Measurements from ENCODE around the gene KCNF1.

KCNF1 gene

GRCh38 chr2:10880586-10881321 is 31.0 kb upstream of the KCNF1 start:
- DNase-seq (ENCODE audit: low read depth), result no peak

GRCh38 chr2:10882568-10882967 is 29.2 kb upstream of the KCNF1 start:
- DNase-seq (ENCODE audit: low read depth), result no peak

GRCh38 chr2:10883066-10883465 is 28.7 kb upstream of the KCNF1 start:
- no peak for DNase-seq (ENCODE audit: low read depth)

- no peak for DNase-seq (ENCODE audit: low read depth)
Measured at GRCh38 chr2:10883801-10884478, 27.8 kb upstream of the KCNF1 start.

GRCh38 chr2:10884574-10884975 is 27.2 kb upstream of the KCNF1 start:
- no peak for DNase-seq (ENCODE audit: low read depth)

GRCh38 chr2:10885094-10885860 is 26.5 kb upstream of the KCNF1 start:
- DNase-seq (ENCODE audit: low read depth), result no peak

- no peak for DNase-seq (ENCODE audit: low read depth)
Measured at GRCh38 chr2:10887476-10887875, 24.3 kb upstream of the KCNF1 start.

GRCh38 chr2:10889651-10890215 is 22.0 kb upstream of the KCNF1 start:
- DNase-seq (ENCODE audit: low read depth), result no peak

- no peak for DNase-seq (ENCODE audit: low read depth)
Measured at GRCh38 chr2:10890706-10891270, 20.9 kb upstream of the KCNF1 start.

- no peak for DNase-seq (ENCODE audit: low read depth)
Measured at GRCh38 chr2:10891390-10891789, 20.3 kb upstream of the KCNF1 start.

GRCh38 chr2:10891848-10892247 is 19.9 kb upstream of the KCNF1 start:
- no peak for DNase-seq (ENCODE audit: low read depth)

GRCh38 chr2:10892316-10892715 is 19.4 kb upstream of the KCNF1 start:
- DNase-seq (ENCODE audit: low read depth), result no peak

- DNase-seq (ENCODE audit: low read depth), result no peak
Measured at GRCh38 chr2:10892796-10893350, 18.9 kb upstream of the KCNF1 start.

- no peak for DNase-seq (ENCODE audit: low read depth)
Measured at GRCh38 chr2:10894264-10894935, 17.3 kb upstream of the KCNF1 start.

- no peak for DNase-seq (ENCODE audit: low read depth)
Measured at GRCh38 chr2:10895231-10895630, 16.5 kb upstream of the KCNF1 start.

GRCh38 chr2:10897956-10898355 is 13.8 kb upstream of the KCNF1 start:
- DNase-seq (ENCODE audit: low read depth), result no peak

- peak; percentile 20 for DNase-seq (ENCODE audit: low read depth)
Measured at GRCh38 chr2:10900216-10901109, 11.3 kb upstream of the KCNF1 start.

GRCh38 chr2:10901160-10901939 is 10.4 kb upstream of the KCNF1 start:
- DNase-seq (ENCODE audit: low read depth), result no peak

- DNase-seq (ENCODE audit: low read depth), result no peak
Measured at GRCh38 chr2:10903861-10904210, 7.9 kb upstream of the KCNF1 start.

GRCh38 chr2:10904455-10904854 is 7.3 kb upstream of the KCNF1 start:
- DNase-seq (ENCODE audit: low read depth), result no peak

All from HS-27A (cell line).